ENCODE measurements around the gene HLA-DRA.

Gene HLA-DRA

DNA sequence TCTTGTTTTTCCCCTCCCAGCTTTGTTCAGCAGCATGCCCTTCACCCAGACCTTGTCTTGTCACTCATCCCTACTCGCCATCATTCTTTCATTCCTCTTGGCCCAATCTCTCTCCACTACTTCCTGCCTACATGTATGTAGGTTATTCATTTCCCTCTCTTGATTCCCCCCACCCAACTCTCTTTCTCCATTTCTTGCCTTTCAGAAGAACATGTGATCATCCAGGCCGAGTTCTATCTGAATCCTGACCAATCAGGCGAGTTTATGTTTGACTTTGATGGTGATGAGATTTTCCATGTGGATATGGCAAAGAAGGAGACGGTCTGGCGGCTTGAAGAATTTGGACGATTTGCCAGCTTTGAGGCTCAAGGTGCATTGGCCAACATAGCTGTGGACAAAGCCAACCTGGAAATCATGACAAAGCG, 2.6 kb downstream of the HLA-DRA start:
- Histone ChIP-seq H3K4me2 (peak overlapping the region; percentile 78 to 97 (median 93)), H3K4me1 (peaks cover 50 to 58% (median 55%) of the 10 kb centered on the region in 10 experiments), H3K27me3 (no peaks in the 10 kb centered on the region), H3K9ac (peak overlapping the region in 5 of 11 experiments; percentile 84 to 98 (median 94); a peak in 3 of 22 replicates), H3K27ac (peak overlapping the region in 9 of 11 experiments; percentile 25 to 98 (median 91); a peak in 13 of 22 replicates), H4K20me1 (peaks cover 7 to 49% (median 36%) of the 10 kb centered on the region in 11 experiments; a peak in 12 of 22 replicates), H3K4me3 (peak overlapping the region; percentile 6 to 92 (median 79); a peak in 17 of 20 replicates), H3K36me3 (peaks cover 35 to 51% (median 46%) of the 10 kb centered on the region in 11 experiments), H3K9me3 (replicated peaks in 1 of 11) (peaks cover 0 to 9% (median 0%) of the 10 kb centered on the region in 11 experiments; a peak in 4 of 22 replicates)
- no peak for TF ChIP-seq Cebpa-rat (IDR thresholded peaks at IDR 0.05)

- no peaks in the 10 kb centered on the region for H3K27me3 ChIP-seq
- H4K20me1 ChIP-seq: peaks cover 7 to 49% (median 36%) of the 10 kb centered on the region in 11 experiments; a peak in 12 of 22 replicates
- peaks cover 0 to 9% (median 0%) of the 10 kb centered on the region in 11 experiments; a peak in 4 of 22 replicates for H3K9me3 ChIP-seq (replicated peaks in 1 of 11)
- peaks cover 35 to 51% (median 46%) of the 10 kb centered on the region in 11 experiments for H3K36me3 ChIP-seq
- peak overlapping the region in 4 of 11 experiments; percentile 7 to 91 (median 36); a peak in 5 of 22 replicates for H3K27ac ChIP-seq
- no peak for TF ChIP-seq Cebpa-rat (IDR thresholded peaks at IDR 0.05)
- H3K4me1 ChIP-seq: peaks cover 43 to 51% (median 47%) of the 10 kb centered on the region in 10 experiments
- peak overlapping the region in 5 of 10 experiments; percentile 15 to 92 (median 81); a peak in 6 of 20 replicates for H3K4me3 ChIP-seq
- peak overlapping the region in 1 of 11 experiments; percentile 21; a peak in 1 of 22 replicates for H3K9ac ChIP-seq
- H3K4me2 ChIP-seq: peak overlapping the region; percentile 78 to 97 (median 93)
Measured at GRCh38 chr6:32442977-32443552, 3.4 kb downstream of the HLA-DRA start.

DNA sequence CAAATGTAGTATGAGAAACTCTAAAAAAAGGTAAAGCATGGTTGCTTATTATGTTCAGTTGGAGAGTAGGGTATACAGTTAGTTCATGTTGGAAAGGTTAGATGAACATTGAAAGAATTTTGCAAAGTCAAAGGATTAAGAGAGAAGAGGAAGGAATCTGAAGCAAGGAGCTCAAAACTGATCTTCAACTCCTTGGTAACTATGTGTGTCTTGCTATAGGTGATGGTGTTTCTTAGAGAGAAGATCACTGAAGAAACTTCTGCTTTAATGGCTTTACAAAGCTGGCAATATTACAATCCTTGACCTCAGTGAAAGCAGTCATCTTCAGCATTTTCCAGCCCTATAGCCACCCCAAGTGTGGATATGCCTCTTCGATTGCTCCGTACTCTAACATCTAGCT, 4.7 kb downstream of the HLA-DRA start:
- Histone ChIP-seq H3K9ac (no peak overlapping the region), H4K20me1 (peaks cover 7 to 49% (median 36%) of the 10 kb centered on the region in 11 experiments; a peak in 12 of 22 replicates), H3K4me1 (peaks cover 30 to 38% (median 35%) of the 10 kb centered on the region in 10 experiments), H3K27ac (no peak overlapping the region), H3K27me3 (no peaks in the 10 kb centered on the region), H3K36me3 (peaks cover 35 to 51% (median 46%) of the 10 kb centered on the region in 11 experiments), H3K4me2 (0 out of 22 replicates have a peak overlapping the region, but pooled peaks of 1 of the 11 experiments have one; percentile 96), H3K4me3 (no peak overlapping the region), H3K9me3 (replicated peaks in 1 of 11) (peaks cover 0 to 9% (median 0%) of the 10 kb centered on the region in 11 experiments; a peak in 4 of 22 replicates)
- no peak for TF ChIP-seq Cebpa-rat (IDR thresholded peaks at IDR 0.05)

DNA sequence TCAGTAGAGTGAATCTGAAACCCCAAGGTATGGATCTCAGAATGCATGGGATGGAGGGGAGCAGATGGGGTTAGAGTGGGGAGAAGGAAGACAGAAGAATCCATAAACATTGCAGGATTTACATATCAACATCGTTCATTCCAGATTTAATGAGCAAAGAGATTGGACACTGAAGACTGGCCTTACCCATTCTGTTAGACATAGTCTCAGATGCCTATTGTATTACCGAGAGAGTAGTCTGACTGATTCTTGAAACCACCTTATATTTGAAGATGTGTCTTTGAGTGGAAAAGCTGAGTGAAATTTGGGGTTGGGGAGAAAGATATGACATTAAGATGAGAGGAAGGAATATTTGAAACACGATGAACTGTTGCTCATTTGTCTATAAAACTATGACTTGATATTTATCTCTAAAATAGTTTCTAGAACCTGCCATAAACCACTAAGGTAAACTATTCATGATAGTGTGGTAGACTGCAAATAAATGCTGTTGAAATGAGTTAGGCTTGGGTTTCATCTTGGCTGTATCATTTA, 5.7 kb downstream of the HLA-DRA start:
- H3K4me1 ChIP-seq: peaks cover 29 to 37% (median 34%) of the 10 kb centered on the region in 10 experiments
- no peak overlapping the region for H3K9ac ChIP-seq
- H3K36me3 ChIP-seq: peaks cover 35 to 51% (median 46%) of the 10 kb centered on the region in 11 experiments
- no peak overlapping the region for H3K27ac ChIP-seq
- H3K4me3 ChIP-seq: no peak overlapping the region
- H3K9me3 ChIP-seq (replicated peaks in 1 of 11): peaks cover 0 to 9% (median 0%) of the 10 kb centered on the region in 11 experiments; a peak in 4 of 22 replicates
- no peak for TF ChIP-seq Cebpa-rat (IDR thresholded peaks at IDR 0.05)
- H3K27me3 ChIP-seq: no peaks in the 10 kb centered on the region
- peaks cover 7 to 48% (median 36%) of the 10 kb centered on the region in 11 experiments; a peak in 12 of 22 replicates for H4K20me1 ChIP-seq
- no peak overlapping the region for H3K4me2 ChIP-seq

DNA sequence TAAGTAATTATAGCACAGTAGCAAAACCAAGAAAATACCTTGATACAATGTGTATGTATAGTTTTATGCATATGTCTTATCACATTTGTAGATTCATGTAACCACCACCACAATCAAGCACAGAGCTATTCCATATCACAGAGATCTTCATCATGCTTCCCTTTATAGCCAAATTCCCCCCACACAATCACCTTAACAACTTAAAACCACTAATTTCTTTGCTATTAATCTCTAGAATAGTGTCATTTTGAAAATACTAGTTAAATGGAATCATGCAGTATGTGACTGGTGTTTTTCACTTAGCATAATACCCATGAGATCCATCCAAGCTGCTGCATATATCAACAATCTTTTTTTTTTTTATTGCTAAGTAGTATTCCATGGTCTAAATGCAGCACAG, 8.2 kb downstream of the HLA-DRA start:
- Histone ChIP-seq H3K4me1 (peaks cover 5 to 12% (median 10%) of the 10 kb centered on the region in 10 experiments; a peak in 18 of 20 replicates), H3K27me3 (no peaks in the 10 kb centered on the region), H3K4me3 (no peak overlapping the region), H3K9ac (no peak overlapping the region), H4K20me1 (peaks cover 2 to 23% (median 12%) of the 10 kb centered on the region in 11 experiments; a peak in 12 of 22 replicates), H3K27ac (no peak overlapping the region), H3K36me3 (peaks cover 23 to 28% (median 25%) of the 10 kb centered on the region in 11 experiments), H3K9me3 (replicated peaks in 1 of 11) (peaks cover 0 to 6% (median 0%) of the 10 kb centered on the region in 11 experiments; a peak in 3 of 22 replicates), H3K4me2 (no peak overlapping the region)
- TF ChIP-seq Cebpa-rat (IDR thresholded peaks at IDR 0.05): no peak

DNA sequence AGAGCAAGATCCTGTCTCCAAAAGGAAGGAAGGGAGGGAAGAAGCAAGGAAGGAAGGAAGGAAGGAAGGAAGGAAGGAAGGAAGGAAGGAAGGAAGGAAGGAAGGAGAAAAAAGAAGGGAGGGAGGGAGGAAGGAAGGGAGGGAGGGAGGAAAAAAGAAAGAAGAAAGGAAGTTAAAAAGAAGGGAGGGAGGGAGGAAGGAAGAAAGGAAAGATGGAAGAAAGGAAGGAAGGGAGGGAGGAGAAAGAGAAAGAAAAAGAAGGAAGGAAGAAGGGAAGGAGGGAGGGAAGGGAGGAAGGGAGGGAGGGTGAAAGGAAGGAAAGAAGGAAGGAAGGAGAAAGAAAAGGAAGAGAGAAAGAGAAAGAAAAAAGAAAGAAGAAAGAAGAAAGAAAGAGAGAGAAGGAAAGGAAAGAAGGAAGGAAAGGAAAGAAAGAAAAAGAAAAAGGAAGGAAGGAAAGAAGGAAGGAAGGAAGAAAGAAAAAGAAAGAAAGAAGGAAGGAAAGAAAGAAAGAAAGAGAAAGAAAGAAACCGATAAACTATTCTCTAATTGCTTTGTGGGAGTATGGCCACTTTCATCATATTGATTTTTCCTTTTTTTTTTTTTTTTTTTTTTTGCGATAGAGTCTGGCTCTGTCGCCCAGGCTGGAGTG, 9.5 kb downstream of the HLA-DRA start:
- H3K4me1 ChIP-seq: peaks cover 0 to under 1% (median 0%) of the 10 kb centered on the region in 10 experiments; a peak in 1 of 20 replicates
- no peak overlapping the region for H3K4me3 ChIP-seq
- no peak overlapping the region for H3K9ac ChIP-seq
- H3K27me3 ChIP-seq: no peaks in the 10 kb centered on the region
- peaks cover 10 to 15% (median 12%) of the 10 kb centered on the region in 11 experiments for H3K36me3 ChIP-seq
- H4K20me1 ChIP-seq: peaks cover 0 to 10% (median 0%) of the 10 kb centered on the region in 11 experiments; a peak in 7 of 22 replicates
- peaks cover 8 to 17% (median 11%) of the 10 kb centered on the region in 11 experiments; a peak in 19 of 22 replicates for H3K9me3 ChIP-seq (replicated peaks in 1 of 11)
- H3K4me2 ChIP-seq: no peak overlapping the region
- TF ChIP-seq Cebpa-rat (IDR thresholded peaks at IDR 0.05): no peak
- no peak overlapping the region for H3K27ac ChIP-seq

DNA sequence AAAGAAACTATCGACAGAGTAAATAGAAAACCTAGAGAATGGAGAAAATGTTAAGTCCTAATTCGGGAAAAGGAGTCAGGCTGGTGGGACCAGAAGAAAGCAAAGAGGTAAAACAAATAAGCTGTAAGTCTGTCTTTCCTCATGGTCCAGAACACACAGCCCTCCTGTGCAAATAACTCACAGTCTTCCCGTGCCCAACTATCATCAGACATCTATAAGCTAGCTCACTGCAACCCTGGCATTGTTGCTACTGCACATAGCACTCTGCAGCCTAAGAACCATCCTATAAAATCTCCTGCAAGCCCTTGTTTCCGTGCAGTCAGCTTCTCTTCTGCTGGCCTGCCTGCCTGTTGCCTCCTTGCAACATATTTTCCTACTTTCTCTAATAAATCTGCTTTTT, 17.4 kb downstream of the HLA-DRA start:
- H3K27me3 ChIP-seq: peaks cover 0 to 13% (median 9%) of the 10 kb centered on the region in 11 experiments; a peak in 11 of 22 replicates
- no peaks in the 10 kb centered on the region for H4K20me1 ChIP-seq

DNA sequence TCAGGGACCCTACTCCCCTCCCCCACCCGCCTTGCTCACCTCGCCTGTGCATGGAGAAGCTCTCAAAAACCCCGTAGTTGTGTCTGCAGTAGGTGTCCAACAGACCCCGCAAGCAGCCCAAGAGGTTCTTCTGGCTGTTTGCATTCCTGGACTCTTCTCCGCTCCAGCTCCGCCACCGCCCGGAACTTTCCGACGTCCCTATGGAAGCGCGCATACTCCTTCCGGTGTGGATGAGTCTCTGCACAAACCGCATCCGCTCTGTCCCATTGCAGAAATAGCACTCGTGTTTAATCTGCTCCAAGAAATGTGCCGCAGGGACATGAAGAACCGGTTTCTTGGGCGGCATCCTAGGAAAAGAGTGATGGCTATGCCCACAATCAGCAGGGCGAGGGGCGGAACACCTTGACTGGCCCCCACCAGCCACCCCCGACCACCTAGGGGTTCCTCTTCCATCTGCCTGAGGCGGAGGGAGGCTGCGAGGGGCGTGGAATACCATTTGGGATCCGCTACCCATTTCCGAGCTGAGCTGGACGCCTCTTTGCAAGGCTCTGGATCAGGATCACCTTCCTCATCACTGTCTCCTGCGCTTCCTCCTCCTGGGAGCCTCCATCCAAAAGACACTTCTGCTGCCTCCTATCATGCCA, 20.2 kb downstream of the HLA-DRA start:
- Histone ChIP-seq H3K4me2 (peak overlapping the region; percentile 51 to 81 (median 73)), H3K36me3 (no peaks in the 10 kb centered on the region), H3K4me3 (peak overlapping the region; percentile 44 to 69 (median 56)), H4K20me1 (no peaks in the 10 kb centered on the region), H3K9me3 (replicated peaks in 1 of 11) (peaks cover 0 to 25% (median 9%) of the 10 kb centered on the region in 11 experiments; a peak in 16 of 22 replicates), H3K27me3 (peaks cover 0 to 13% (median 9%) of the 10 kb centered on the region in 11 experiments; a peak in 11 of 22 replicates), H3K27ac (peak overlapping the region in 1 of 11 experiments; percentile 4; a peak in 2 of 22 replicates), H3K9ac (peak overlapping the region in 4 of 11 experiments; percentile 22 to 42 (median 38); a peak in 6 of 22 replicates), H3K4me1 (peaks cover 0 to 10% (median 5%) of the 10 kb centered on the region in 10 experiments; a peak in 5 of 20 replicates)
- no peak for TF ChIP-seq Cebpa-rat (IDR thresholded peaks at IDR 0.05)

More for the DNA sequence above, 17.4 kb downstream of the HLA-DRA start:
- Histone ChIP-seq H3K4me1 (peaks cover 0 to 10% (median 5%) of the 10 kb centered on the region in 10 experiments; a peak in 5 of 20 replicates), H3K4me2 (no peak overlapping the region), H3K36me3 (no peaks in the 10 kb centered on the region), H3K9ac (no peak overlapping the region), H3K9me3 (replicated peaks in 1 of 11) (peaks cover 11 to 39% (median 22%) of the 10 kb centered on the region in 11 experiments; a peak in 21 of 22 replicates), H3K27ac (no peak overlapping the region), H3K4me3 (no peak overlapping the region)
- no peak for TF ChIP-seq Cebpa-rat (IDR thresholded peaks at IDR 0.05)
